ENCODE data around the gene KIAA0408.

The KIAA0408 gene

DNA sequence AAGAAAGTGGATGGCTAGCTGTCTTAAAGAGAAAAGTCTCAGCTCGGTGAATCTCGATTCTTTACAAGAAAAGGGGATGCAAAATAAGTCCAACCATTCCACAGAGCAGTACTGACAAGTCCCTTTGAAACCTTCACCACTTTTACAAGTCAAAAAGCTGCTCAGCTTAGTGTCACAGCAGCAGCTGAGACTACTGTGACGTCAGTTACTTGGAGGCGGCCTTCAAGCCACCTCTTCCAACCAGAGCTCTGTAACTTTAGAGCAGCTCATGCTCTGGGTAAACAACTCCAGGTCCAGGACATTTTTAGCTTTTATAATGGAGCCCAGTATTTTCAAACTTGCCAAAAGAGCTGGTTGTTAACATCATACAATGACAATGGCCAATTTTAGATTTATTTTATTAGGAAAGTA lies at the start of gene KIAA0408:
Gene KIAA0408, minus strand, starts transcription at position 159 of the 411 bp plus-strand sequence. CDS start 5,408 bp downstream, outside the sequence.
- peak; percentile 54 for DNase-seq

DNA sequence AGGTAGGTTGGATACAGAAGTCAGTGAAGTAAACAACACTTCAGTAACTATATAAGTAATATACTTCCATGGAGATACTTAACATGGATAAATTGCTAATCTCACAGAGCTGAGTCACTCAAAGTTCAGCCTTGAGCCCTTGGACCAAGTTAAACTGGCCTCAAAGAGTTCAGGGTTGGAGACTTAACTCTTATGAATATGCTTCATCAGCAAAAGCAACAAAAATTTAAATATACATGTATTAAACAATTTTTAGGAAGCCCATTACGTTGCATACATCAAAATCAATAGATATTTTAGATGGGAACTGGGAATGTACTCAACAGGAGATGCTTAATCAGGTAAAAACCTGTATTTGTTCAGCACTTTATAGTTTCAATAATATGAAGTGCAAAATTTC lies 47.7 kb upstream of the KIAA0408 start:
- no peak for DNase-seq

DNA sequence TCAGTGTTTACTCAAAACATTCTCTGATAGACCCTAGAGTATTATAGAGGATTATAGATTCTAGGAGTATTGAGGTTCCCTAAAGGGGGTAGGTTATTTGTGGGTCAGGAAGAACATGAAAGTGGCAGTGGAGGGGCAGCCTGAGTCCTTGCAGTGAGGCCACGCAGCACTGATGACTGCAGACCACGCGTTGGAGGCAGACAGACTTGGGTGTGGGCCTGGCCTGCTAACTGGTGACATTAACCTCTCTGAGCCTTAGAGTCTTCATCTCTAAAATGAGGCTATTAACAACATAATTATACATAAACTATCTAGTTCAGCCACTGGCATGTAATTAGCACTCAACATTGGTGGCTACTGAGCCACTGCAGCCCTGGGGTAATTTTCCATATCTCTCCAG lies 43.8 kb upstream of the KIAA0408 start:
- no peak for DNase-seq

DNA sequence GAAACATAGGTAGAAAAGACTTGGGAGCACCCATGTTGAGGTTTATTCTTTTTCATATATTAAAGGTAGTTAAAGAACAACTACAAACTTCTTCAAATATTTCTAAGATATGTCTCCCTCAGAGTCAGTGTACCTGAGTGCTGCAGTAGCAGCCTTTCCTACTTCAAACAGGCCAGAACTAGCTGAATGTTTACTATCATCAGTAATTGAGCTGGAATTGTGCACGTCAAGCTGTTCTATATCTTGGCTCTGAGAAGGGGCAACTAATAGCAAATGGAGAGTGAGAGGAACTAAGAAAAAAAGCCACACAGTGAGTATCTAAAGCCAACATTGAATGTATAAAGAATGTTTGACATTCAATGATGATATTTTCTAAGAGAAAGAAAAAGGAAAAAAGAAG lies 38.2 kb upstream of the KIAA0408 start:
- DNase-seq = no peak

DNA sequence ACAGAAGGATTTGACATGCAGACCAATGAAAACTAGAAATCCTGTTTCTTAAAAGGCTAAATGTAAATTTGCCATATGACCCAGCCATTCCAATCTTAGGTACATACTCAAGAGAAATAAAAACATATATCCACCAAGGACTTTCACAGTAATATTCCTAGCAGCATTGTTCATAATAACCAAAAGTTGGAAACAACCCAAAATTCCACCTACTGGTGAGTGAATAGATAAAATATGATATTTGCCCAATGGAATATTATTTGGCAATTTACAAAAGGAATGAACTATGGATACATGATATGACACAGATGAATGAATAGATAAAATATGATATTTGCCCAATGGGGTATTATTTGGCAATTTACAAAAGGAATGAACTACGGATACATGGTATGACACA lies 37.3 kb upstream of the KIAA0408 start:
- peak; percentile 4 for DNase-seq

DNA sequence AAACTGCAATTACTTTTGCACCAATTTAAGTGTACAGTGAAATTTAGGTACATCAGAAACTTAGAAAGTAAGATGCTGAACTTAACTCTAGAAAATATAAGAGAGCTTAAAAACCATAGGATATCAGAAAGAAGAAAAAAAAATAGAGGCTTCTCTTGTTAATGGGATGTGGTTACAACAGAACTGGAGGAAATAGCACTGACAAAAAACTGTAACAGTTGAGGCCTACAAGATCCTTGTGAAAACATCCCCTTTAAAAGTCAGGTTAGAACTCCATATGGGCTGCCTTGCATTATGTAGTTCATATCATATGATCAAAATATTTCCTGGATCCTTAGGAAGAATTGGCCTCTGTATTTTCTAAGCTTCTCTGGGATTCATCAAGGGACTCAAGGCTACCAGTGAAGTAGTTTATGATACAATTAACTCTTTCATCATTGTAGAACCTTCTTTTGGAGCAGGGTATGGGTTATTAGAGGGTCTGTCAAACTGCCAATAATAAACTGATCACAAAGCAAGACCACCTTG lies 35.1 kb upstream of the KIAA0408 start:
- no peak for DNase-seq

DNA sequence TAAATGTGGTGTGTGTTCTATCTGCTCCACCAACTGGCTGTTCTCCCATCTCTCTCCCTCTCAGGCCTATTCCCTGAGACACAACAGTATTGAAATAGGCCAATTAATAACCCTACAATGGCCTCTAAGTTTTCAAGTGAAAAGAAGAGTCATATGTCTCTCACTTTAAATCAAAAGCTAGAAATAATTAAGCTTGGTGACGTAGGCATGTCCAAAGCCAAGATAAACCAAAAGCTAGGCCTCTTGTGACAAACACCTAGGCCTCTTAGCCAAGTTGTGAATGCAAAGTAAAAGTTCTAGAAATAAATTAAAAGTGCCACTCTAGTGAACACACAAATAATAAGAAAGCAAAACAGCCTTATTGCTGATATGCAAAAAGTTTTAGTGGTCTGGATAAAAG lies 30.1 kb upstream of the KIAA0408 start:
- no peak for DNase-seq

DNA sequence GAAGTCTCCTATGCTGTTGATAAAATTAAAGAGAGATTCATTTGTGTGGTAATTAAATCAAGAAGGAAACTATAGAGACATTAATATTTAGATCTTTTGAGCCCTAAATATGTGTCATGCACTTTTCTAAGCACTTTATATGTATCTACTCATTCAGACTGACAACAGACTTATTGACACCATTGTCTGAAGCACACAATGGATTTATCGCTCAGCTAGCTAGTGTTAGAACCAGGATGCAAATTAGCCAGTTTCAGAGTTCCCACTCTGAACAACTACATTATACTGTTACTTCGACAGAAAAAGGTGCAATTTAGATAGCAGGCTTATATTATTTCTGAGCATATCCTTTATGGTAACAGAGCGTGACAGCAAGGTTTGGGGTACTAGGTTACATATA lies 27.7 kb upstream of the KIAA0408 start:
- DNase-seq = no peak

DNA sequence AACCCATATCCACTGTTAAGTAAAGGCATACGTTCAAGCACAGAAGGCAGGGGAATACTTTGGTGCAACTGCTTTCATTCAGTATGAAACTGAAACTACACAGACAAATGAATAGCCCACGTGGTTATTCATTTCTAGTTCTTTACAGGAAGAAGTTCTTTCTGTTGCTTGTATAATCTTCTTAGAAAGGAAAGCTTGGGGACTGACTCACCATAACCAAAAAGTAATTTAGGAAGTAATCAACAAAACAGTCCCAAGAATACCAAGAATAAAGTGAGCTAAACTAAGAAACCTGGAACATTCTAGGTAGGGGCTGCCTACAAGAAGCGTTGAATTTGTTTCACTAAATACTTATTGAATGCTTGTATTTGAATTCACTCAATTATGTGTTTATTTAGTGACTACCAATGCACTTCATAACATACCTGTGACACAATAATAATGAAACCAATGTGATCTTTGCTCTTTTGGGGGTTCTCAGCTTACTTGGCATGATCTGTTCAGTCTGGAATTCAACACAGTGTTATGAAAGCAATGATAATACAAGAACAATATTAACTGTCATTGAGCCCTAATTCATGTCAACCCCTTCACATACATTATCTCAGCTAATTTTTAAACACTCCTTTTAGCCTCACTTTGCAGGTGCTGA lies 25.1 kb upstream of the KIAA0408 start:
- DNase-seq = peak; percentile 32

DNA sequence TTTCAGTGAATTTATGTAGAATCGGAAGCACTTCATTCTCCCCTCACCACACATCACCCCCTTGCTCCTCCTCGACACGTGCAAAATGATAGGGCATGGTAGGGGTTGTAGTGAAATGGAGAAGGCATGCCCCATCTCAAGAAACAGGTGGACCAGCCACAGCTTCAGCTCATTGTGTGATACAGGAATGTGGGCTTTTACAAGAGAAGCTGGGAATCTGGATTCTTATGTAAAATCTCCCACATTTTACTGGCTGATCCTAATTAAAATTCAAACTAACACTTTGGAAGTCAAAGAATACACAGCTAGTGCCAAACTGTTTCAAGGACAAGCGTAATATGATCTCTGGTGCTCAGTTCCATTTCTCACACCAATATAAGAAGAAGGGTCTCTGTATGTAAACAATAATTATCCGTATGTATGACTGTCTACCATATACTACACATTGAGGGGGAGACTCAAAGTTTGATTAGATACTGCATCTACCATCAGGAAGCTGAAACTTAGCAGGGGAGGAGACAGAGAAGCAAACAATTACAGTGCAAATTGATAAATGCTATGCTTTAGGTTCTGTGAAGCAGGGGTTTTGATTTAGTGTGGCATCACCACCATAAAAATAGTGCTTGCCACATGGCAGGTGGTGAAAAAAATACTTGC lies 24.3 kb upstream of the KIAA0408 start:
- DNase-seq = no peak

DNA sequence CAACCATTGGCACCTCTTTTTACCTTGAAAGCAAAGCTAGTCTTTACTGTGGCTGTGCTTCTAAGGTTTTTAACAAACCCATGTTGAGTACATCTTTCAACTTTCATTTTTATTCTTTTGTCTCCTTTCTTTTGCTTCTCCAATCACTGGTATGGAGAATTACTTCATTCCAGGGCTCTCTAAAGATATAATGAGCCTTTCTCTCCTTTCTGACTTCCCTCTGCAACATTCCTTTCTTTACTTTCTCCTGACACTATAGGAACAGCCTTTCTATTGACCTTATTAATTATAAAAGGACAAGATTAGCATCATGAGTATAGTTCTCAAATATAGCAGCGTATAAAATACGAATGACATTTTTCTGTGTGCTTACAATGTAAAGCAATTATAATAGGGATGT lies 23.1 kb upstream of the KIAA0408 start:
- DNase-seq = no peak

DNA sequence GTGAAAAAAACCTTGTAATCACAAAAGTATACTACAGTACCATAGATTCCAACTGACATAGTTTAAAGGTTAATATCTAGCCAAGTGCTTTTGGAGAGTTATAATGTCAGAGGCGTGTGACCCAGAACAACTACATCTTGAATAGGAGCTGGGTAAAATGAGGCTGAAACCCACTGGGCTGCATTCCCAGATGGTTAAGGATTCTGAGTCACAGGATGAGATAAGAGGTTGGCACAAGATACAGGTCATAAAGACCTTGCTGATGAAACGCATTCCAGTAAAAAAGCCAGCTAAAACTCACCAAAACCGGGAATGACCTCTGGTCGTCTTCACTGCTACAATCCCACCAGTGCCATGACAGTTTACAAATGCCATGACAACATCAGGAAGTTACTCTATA lies 22.4 kb upstream of the KIAA0408 start:
- peak; percentile 5 for DNase-seq

DNA sequence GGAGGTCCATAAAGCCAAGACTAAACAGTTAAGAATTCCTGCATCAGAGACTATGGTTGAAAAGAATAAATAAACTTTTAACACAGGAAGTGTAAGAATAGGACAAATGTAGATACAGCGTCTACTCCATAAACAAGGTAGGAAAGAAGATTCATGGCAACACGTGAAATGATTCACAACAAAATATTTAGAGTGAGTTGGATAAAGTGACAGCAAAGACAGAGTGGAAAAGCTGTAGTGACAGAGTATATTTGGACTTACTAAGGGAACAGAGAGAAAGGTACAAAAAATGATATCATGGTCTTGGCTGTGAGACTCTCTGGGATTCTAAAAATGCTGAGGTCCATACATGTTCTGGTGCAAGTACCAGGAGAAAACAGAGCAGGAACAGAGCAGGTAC lies 21.9 kb upstream of the KIAA0408 start:
- DNase-seq = no peak

DNA sequence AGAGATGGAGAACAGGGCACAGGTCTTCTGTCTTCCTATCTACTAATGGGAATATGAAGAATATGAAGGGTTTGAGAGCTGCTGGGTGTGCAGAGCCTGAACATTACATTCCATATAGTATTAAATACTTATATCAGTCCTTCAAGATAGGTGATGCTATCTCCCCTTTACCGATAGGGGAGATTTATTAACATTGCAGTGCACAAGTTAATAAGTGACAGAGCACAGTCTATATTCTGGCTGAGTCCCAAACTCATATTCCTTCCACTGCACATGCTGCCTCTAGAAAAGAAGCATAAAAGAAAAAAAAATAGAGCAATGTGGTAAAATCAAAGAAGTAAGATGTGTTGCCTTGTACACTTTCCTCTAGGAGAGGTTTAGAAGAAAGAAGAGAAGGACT lies 18.5 kb upstream of the KIAA0408 start:
- DNase-seq = no peak

DNA sequence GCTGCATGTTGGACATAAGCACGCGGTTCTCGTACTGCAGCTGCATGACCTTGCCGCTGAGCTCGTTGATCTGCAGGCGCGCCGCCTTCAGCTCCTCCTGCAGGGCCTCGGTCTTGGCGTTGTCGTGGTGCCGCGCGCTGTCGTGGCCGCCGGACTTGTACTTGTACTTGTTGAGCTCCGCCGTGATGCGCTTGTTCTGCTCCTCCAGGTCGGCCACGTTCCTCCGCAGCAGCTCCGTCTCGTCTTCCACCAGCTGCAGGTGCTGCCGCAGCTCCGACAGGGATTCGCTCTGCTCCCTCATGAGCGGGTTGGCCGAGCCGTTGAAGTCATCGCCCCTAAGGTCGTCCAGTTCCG lies 16.6 kb upstream of the KIAA0408 start:
- no peak for DNase-seq

DNA sequence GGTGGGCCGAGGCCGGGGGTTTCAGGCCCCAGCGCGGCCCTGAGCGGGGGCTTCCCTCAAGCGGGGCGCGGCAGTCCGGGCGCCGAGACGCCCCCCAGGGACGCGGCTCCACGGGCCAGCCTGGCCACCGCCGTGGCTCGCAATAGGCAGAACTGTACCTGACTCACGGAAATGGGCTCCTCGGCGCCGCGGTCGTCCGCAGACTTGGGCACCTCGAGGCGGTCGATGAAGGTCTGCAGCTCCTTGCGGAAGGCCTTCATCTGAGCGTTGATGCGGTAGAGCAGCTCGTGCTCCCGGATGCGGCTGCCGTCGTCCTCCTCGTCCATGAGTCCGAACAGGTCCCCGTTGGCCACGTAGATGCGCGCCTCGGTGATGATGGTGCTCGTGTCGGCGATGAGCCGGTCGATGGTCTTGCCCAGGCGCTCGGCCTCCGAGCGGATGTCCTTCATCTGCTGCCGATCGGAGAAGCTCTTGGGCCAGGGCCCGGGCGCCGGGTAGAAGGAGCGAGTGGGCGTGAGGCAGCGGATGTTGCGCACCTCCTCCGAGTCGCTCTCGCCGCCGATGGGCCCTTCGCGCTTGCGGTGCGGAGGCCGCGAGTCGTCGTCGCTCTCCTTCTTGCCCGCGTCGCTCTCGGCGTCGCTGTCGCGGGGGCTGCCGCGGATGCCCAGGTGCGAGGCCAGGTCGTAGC lies 16.1 kb upstream of the KIAA0408 start:
- DNase-seq = no peak

DNA sequence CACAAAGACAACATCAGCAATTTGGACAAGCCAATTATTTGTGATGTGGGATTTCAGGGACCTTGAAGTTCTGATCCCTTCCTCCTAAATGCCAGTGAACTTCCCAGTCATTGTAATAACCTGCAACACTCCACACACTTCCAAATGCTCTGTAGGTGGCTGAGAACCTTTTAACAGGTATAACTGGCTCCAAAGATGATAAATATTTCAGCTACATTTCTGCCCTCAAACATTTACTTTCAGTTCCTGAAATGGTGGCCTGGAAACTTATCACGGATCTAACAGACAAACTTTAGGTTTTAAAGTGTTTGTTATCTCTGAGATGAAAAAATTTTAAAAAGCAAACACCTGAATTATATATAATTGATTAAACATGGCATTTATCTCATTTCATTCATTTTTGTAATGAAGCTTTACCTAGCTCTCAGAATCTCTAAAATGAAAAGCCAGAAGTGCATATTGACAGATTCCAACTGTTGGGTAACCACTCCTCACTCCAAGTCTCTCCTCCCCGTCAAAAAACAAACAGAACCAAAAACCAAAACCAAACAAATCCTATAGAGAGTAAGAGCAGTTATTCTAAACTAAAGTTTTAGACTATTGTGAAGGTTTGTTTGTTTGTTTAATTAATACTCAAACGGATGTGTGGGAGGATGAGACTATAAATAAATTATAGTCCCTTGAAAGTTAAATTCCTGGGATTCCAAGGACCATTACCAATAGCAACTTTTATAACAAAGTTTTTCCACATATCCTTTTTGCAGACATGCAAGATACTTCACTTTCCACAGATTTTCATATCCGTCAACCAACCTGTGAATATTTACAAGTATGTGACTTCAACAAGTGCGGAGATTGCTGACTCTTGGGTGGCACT lies 12.4 kb upstream of the KIAA0408 start:
- no peak for DNase-seq

DNA sequence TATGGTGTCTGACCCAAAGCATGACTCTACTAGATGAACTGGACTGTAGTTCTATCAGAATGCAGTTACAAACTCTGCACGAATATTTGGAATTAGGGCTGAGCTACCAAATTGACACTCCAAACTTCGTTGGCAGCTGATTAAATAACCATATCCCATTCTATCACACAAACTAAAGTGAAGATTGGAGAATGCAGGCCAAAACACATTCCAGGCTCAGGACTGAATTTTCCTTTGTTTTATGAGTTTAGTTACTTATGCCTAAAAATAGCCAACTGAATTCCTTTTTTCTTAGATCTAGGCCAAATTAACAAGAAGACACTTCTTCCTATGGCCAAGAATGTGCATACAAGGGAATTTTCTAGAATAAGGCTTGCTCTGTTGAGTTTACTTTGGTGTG lies 9.7 kb upstream of the KIAA0408 start:
- DNase-seq = no peak

DNA sequence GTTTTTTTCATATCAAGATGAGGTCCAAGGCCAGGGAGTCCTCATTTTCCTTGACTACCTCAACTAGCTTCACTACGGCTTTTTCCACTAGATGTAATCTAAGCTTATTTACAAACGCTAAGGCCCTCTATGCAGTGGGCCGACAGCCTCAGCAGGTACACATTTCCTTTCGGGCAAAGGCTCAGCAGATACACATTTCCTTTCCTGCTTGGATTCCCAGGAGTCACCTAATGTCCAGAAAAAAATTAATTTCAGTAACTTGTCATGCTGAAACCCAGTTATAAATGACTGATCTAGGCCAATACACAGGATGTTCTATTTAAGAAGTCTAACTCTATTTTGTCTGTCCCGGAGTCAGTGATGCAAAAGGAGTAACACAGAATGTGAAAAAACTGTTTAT lies 7.2 kb upstream of the KIAA0408 start:
- no peak for DNase-seq

DNA sequence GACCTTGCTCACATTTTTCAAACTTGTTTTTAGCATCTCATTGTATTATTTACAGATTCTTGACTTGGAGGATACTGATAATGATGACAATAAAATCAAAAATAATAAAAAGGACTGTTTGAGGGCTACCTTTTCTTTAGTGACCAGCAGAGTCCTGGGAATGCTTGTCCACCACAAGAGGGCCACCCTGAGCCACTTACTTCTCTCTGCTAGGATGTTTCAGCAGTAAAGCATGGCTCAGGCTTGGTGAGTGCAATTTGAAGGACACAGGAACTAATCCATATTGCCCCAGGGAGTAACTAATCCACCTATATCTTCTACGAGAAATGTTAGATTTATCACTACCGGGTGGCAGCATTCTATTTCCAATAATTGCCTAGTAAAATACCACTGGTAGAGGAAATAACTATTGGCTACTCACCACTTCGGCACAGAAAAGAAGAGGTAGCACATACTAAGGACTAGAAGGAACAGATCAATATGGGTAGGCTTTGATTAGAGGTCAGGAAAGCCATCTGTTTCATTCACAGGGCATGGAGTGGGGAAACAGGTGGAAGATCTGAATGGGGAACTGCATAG lies 5.8 kb upstream of the KIAA0408 start:
- peak; percentile 71 for DNase-seq

DNA sequence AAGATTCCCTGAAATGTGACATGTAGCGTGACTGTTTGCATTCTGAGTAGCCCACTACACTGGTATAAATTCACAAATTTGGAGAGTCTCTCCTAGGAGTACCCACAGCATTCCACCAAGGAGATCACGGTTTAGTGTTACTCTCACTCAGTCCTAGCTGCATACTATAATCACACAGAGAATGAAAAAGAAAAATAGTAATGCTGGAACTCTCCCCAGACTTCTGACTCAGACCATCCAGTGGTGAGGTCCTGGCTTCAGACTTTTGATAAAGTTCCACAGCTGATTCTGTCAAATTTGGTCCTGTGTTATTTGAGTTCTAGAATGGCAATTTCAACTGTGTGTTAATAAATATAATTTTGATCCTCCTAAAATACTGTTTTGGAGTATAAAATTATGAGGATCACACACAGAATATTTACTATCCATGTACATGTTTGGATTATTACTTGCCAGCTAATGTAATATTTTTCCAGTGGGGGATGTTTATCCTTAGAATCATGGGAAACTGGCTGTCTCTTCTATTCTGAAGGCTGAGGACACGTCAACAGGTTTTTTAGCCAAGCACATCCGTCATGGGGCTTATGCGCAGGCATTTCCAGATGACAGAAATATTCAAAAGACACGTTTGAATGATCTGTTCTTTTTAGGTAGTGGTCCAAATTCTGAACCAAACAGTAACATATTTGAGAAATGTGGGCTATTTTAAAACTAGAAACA lies 5.1 kb upstream of the KIAA0408 start:
- no peak for DNase-seq

DNA sequence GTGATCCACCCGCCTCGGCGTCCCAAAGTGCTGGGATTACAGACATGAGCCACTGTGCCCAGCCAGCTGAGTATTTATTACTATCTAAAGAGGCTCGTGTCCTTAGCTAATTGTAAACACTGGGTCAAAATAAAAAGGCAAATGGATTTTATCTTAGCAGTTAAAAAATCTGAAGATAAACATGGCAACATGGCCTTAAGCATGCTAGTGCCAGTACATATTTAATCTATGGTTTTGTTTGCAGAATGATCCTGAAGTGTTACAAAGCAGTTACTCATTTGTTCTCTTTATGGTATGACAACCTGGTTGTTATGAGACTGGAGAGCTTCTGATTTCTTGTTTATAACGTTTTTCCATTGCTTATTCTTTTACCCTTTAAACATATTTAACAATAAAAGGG lies 3.9 kb upstream of the KIAA0408 start:
- DNase-seq = peak; percentile 48
